Gastrocnemius medialis (tissue), 4 donors: ENCODE data around the gene SMARCD1.

Source experiments
- CTCF ChIP-seq, 5 experiments: fragments of 450-650 bp in 3 of 5; fragments of 200-600 bp in 2 of 5; sonication (generic) in 2 of 5; IDR thresholded peaks in 4 of 5; conservative IDR thresholded peaks in 1 of 5; 1 replicate in 4 of 5; 2 replicates in 1 of 5; pipeline ENCODE4 v1.5.1; 2016 to 2019; ENCODE audit warnings: antibody characterized with exemption in 5 of 5, mild to moderate bottlenecking in 3 of 5, moderate library complexity in 3 of 5
- POLR2A ChIP-seq, 2 donors: fragments of 450-650 bp; IDR thresholded peaks; one replicate each; pipeline ENCODE4 v1.6.1; 2017; ENCODE audit warnings: antibody characterized with exemption in 2 of 2, mild to moderate bottlenecking in 2 of 2, moderate library complexity in 2 of 2

GRCh38 chr12:50079771-50080170 is 5.4 kb upstream of the SMARCD1 start:
- no peak for TF ChIP-seq POLR2A (IDR thresholded peaks at IDR 0.05)
- TF ChIP-seq CTCF (IDR thresholded peaks at IDR 0.05 in 4 of 5, conservative IDR thresholded peaks at IDR 0.05 in 1 of 5) = no peak
